ENCODE results near the gene RNF214. TPM values are rescaled to one million over a fixed set of nuclear protein-coding genes. Genes with fewer than 3 reads are reported as not detected.

The RNF214 gene
- total RNA-seq, 2 experiments from 2014 or later: 12.9 to 15.8 TPM

DNA sequence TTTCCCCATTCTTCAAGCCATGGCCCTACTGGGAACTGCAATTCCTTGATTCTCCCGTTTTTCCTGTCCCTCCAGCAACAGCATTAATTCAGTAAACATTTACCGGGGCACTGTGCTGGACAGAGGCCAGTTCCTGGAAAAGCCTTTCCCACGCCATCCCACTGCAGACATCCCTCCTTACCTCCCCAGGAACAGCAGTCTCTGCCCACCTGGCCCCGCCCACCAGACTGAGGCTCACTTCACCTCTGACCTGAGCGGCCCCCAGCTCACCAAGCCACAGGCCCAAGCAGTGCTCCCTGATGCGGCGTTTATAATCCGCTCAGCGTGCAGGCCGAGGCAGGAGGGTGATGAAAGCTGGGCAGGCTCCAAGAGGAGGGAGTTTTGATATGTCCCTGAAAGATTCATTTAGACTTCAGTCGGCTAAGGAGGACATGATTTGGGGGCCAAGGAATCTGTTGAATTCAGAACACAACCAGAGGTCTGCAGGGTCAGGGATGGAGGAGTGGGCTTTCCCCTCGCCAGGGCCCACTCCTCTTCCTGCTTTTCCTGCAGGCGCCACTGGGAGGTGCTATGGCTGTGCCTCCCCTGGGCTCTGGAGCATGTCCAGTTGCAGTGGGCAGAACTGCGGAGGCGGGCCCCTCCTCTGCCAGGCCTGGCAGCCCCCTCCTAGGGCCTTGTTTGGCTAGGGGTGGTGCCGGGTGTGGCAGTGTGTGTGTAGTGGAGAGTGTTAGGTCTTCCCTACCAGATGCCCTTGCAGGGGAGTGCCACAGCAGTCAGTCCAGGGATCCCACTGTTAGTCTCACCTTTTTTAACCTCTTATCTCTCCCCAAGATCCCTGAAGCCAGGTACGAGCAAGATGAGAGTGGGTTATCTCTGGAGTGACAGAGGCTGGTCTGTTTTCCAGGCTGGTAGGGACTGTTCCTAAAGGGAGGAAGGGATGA lies 34.7 kb upstream of the RNF214 start:
- ATAC-seq (ENCODE audit: poor library complexity) (no peak), DNase-seq (no peak)
- Mint-ChIP-seq H3K27me3 (no peaks in the 10 kb centered on the region), H3K27ac (peak overlapping the region; percentile 26), H3K36me3 (ENCODE audit: low read depth) (peaks cover 24% of the 10 kb centered on the region), H3K4me3 (no peak overlapping the region), H3K4me1 (ENCODE audit: low read depth) (peaks cover 10% of the 10 kb centered on the region), H3K9me3 (no peaks in the 10 kb centered on the region)
- H3K4me3 ChIP-seq (ENCODE audit: low read length): no peak overlapping the region
- H3K9me3 ChIP-seq (ENCODE audit: control insufficient read depth in 1 of 2, insufficient read depth in 1 of 2, low read length in 2 of 2): no peaks in the 10 kb centered on the region
- TF ChIP-seq, protein P1, sequence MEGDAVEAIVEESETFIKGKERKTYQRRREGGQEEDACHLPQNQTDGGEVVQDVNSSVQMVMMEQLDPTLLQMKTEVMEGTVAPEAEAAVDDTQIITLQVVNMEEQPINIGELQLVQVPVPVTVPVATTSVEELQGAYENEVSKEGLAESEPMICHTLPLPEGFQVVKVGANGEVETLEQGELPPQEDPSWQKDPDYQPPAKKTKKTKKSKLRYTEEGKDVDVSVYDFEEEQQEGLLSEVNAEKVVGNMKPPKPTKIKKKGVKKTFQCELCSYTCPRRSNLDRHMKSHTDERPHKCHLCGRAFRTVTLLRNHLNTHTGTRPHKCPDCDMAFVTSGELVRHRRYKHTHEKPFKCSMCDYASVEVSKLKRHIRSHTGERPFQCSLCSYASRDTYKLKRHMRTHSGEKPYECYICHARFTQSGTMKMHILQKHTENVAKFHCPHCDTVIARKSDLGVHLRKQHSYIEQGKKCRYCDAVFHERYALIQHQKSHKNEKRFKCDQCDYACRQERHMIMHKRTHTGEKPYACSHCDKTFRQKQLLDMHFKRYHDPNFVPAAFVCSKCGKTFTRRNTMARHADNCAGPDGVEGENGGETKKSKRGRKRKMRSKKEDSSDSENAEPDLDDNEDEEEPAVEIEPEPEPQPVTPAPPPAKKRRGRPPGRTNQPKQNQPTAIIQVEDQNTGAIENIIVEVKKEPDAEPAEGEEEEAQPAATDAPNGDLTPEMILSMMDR (IDR thresholded peaks at IDR 0.05): no peak
- intact Hi-C loops (cut with DNase I, micrococcal nuclease): no loop called here
- POLR2A ChIA-PET: interaction anchor here (4.8 kb wide), 1 partner anchor 19 kb away, joined by 18 read pairs; the partner anchor contains the start of gene SIDT2
- peaks cover 10% of the 10 kb centered on the region for H3K36me3 ChIP-seq (ENCODE audit: insufficient read depth, low read length)
- H3K27me3 ChIP-seq (ENCODE audit: control insufficient read depth in 1 of 2, insufficient read depth in 2 of 2, low read length in 2 of 2): no peaks in the 10 kb centered on the region
- H3K4me1 ChIP-seq (ENCODE audit: insufficient read depth, low read length): no peaks in the 10 kb centered on the region
- CTCF ChIA-PET: no interaction called here
- H3K27ac ChIP-seq (ENCODE audit: low read depth in 1 of 2, low read length in 2 of 2): no peak overlapping the region

DNA sequence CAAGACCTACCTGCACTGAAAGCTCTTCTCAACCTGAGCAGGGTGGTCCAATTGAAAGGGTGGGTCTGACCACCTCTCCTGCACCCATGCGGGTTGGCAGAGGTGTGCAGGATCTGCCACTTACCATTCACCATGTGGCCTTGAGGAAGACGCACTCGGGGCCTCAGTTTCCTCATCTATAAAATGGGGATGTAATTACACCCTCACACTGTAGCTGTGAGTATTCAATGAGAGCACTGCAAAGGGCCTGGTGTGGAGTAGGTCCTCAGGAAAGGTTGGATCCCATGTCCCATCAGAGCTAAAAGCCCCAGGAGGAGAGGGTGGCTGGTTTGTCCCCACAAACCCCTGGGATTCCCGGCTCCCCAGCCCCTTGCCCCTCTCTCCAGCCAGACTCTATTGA lies 33.9 kb upstream of the RNF214 start:
- Histone ChIP-seq H3K27me3 (ENCODE audit: control insufficient read depth in 1 of 2, insufficient read depth in 2 of 2, low read length in 2 of 2) (no peaks in the 10 kb centered on the region), H3K4me3 (ENCODE audit: low read length) (no peak overlapping the region), H3K36me3 (ENCODE audit: insufficient read depth, low read length) (peaks cover 18% of the 10 kb centered on the region), H3K9me3 (ENCODE audit: control insufficient read depth in 1 of 2, insufficient read depth in 1 of 2, low read length in 2 of 2) (no peaks in the 10 kb centered on the region), H3K27ac (ENCODE audit: low read depth in 1 of 2, low read length in 2 of 2) (no peak overlapping the region), H3K4me1 (ENCODE audit: insufficient read depth, low read length) (no peaks in the 10 kb centered on the region)
- ATAC-seq (ENCODE audit: poor library complexity) (no peak), DNase-seq (no peak)
- TF ChIP-seq, protein P1 (IDR thresholded peaks at IDR 0.05): no peak
- Mint-ChIP-seq H3K36me3 (ENCODE audit: low read depth) (peaks cover 28% of the 10 kb centered on the region), H3K27me3 (no peaks in the 10 kb centered on the region), H3K9me3 (no peaks in the 10 kb centered on the region), H3K4me3 (no peak overlapping the region), H3K4me1 (ENCODE audit: low read depth) (peaks cover 10% of the 10 kb centered on the region), H3K27ac (no peak overlapping the region)
- ChIA-PET CTCF (no interaction called here), POLR2A (interaction anchor here (1.5 kb wide), 1 partner anchor 10 kb away, joined by 4 read pairs; no protein-coding TSS in a partner anchor)
- intact Hi-C loops (cut with DNase I, micrococcal nuclease): no loop called here

DNA sequence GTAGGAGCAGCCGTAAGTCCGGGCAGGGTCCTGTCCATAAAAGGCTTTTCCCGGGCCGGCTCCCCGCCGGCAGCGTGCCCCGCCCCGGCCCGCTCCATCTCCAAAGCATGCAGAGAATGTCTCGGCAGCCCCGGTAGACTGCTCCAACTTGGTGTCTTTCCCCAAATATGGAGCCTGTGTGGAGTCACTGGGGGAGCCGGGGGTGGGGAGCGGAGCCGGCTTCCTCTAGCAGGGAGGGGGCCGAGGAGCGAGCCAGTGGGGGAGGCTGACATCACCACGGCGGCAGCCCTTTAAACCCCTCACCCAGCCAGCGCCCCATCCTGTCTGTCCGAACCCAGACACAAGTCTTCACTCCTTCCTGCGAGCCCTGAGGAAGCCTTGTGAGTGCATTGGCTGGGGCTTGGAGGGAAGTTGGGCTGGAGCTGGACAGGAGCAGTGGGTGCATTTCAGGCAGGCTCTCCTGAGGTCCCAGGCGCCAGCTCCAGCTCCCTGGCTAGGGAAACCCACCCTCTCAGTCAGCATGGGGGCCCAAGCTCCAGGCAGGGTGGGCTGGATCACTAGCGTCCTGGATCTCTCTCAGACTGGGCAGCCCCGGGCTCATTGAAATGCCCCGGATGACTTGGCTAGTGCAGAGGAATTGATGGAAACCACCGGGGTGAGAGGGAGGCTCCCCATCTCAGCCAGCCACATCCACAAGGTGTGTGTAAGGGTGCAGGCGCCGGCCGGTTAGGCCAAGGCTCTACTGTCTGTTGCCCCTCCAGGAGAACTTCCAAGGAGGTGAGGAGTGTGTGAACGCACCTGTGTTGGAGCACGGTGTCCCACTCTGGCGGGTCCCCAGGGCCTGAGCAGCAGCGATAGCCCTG lies 33.2 kb upstream of the RNF214 start, which contains the start of gene TAGLN:
TAGLN (plus strand) TSS at position 318 of the 863 bp plus-strand sequence. CDS start 3,644 bp downstream, outside the sequence.
- Histone ChIP-seq H3K9me3 (ENCODE audit: control insufficient read depth in 1 of 2, insufficient read depth in 1 of 2, low read length in 2 of 2) (no peaks in the 10 kb centered on the region), H3K27ac (ENCODE audit: low read depth in 1 of 2, low read length in 2 of 2) (no peak within 1 kb of the TSS), H3K27me3 (ENCODE audit: control insufficient read depth in 1 of 2, insufficient read depth in 2 of 2, low read length in 2 of 2) (no peaks in the 10 kb centered on the region), H3K4me3 (ENCODE audit: low read length) (no peak within 1 kb of the TSS), H3K36me3 (ENCODE audit: insufficient read depth, low read length) (peaks cover 21% of the 10 kb centered on the region), H3K4me1 (ENCODE audit: insufficient read depth, low read length) (no peaks in the 10 kb centered on the region)
- intact Hi-C loops (cut with DNase I, micrococcal nuclease): no loop called here
- Mint-ChIP-seq H3K9me3 (no peaks in the 10 kb centered on the region), H3K4me1 (ENCODE audit: low read depth) (peaks cover 10% of the 10 kb centered on the region), H3K27me3 (no peaks in the 10 kb centered on the region), H3K27ac (peak within 1 kb of the TSS; percentile 30), H3K36me3 (ENCODE audit: low read depth) (peaks cover 35% of the 10 kb centered on the region), H3K4me3 (no peak within 1 kb of the TSS)
- ChIA-PET CTCF (no interaction called here), POLR2A (interaction anchor here (1.5 kb wide), 1 partner anchor 11 kb away, joined by 4 read pairs; no protein-coding TSS in a partner anchor)
- TF ChIP-seq, protein P1 (IDR thresholded peaks at IDR 0.05): no peak
- DNase-seq (no peak), ATAC-seq (ENCODE audit: poor library complexity) (no peak)

All from CD4-positive, alpha-beta T cell (primary cell).